Natural killer cell (primary cell): ENCODE results near the gene SP2. TPM values are rescaled to one million over a fixed set of nuclear protein-coding genes. Genes with fewer than 3 reads are reported as not detected.
"Not testable (repeated sequence)": the region's sequence is repeated elsewhere in the genome, so short reads cannot be mapped to it uniquely, and the experiment has no call there.

Source experiments
- ATAC-seq, 3 donors: fragments of 150-1000 bp in 2 of 3; fragments of 200-7000 bp in 1 of 3; cut with Tn5 transposase; 1 replicate in 1 of 3; 2 replicates in 2 of 3; pipeline ENCODE4 v1.10.0; 2021; ENCODE audit warnings: mild to moderate bottlenecking in 2 of 3, moderate library complexity in 2 of 3
- DNase-seq, 2 donors: peaks; one replicate each; pipeline versions ENCODE4 v3.0.0 to v3.0.0-alpha.2; 2013 to 2021; ENCODE audit warnings: mixed read lengths in 1 of 2
- H3K27ac ChIP-seq: one replicate; pipeline ENCODE4 v1.5.1; 2013; ENCODE audit warnings: mild to moderate bottlenecking, low read length
- H3K27me3 ChIP-seq: one replicate; pipeline ENCODE4 v1.6.1; 2013; ENCODE audit warnings: low read length; ENCODE audit not compliant: control insufficient read depth, insufficient read depth
- H3K36me3 ChIP-seq: one replicate; pipeline ENCODE4 v1.6.1; 2013; ENCODE audit warnings: low read length; ENCODE audit not compliant: control insufficient read depth, insufficient read depth
- H3K4me1 ChIP-seq: one replicate; pipeline ENCODE4 v1.6.1; 2013; ENCODE audit warnings: low read length; ENCODE audit not compliant: control insufficient read depth, insufficient read depth
- H3K4me3 ChIP-seq: one replicate; pipeline ENCODE4 v1.5.1; 2013; ENCODE audit warnings: low read length
- H3K9me3 ChIP-seq: one replicate; pipeline ENCODE4 v1.6.1; 2013; ENCODE audit warnings: low read length; ENCODE audit not compliant: control insufficient read depth, insufficient read depth
- H3K27ac Mint-ChIP-seq, 2 donors: one replicate each; pipeline ENCODE4 v1.8.0; 2022; ENCODE audit warnings: mild to moderate bottlenecking in 2 of 2, mixed read lengths in 2 of 2, moderate library complexity in 1 of 2
- H3K27me3 Mint-ChIP-seq, 2 donors: one replicate each; pipeline ENCODE4 v1.8.0; 2022; ENCODE audit warnings: low read depth in 2 of 2, mixed read lengths in 2 of 2
- H3K36me3 Mint-ChIP-seq: one replicate; pipeline ENCODE4 v1.8.0; 2022; ENCODE audit warnings: mixed read lengths
- H3K4me1 Mint-ChIP-seq, 2 donors: one replicate each; pipeline ENCODE4 v1.8.0; 2022; ENCODE audit warnings: mixed read lengths in 2 of 2
- H3K4me3 Mint-ChIP-seq: one replicate; pipeline ENCODE4 v1.8.0; 2022; ENCODE audit warnings: mild to moderate bottlenecking, moderate library complexity, mixed read lengths
- H3K9me3 Mint-ChIP-seq, 2 donors: one replicate each; pipeline ENCODE4 v1.8.0; 2022; ENCODE audit warnings: mixed read lengths in 2 of 2
- WGBS: methylation state at CpG from one replicate; pipeline ENCODE4 v1.1.7; 2013; ENCODE audit warnings: missing lambda C conversion rate; ENCODE audit not compliant: insufficient coverage; 5-methylcytosine and 5-hydroxymethylcytosine counted together
- intact Hi-C: fragments of 100-400 bp; cut with micrococcal nuclease; formaldehyde crosslinking; loops from one replicate; pipeline ENCODE4 v1.14.2; 2022
- total RNA-seq, 4 donors: library from RNA; stranded (reverse); fragments of 120-200 nt in 1 of 4; gene quantifications; one replicate each; pipeline versions ENCODE4 v1.2.3 to v1.2.4, GENCODE V29; 2013 to 2022
- TF ChIP-seq, protein P1 (sequence below): fragments of 200-600 bp; IDR thresholded peaks from one replicate; pipeline ENCODE4 v1.8.0; 2022; ENCODE audit warnings: antibody characterized with exemption

Gene SP2
- total RNA-seq, 3 donors from 2014 or later (not counting 1 experiment from before 2014, with no cell fraction given) = 29.4 to 44.1 (median 33.1) TPM

DNA sequence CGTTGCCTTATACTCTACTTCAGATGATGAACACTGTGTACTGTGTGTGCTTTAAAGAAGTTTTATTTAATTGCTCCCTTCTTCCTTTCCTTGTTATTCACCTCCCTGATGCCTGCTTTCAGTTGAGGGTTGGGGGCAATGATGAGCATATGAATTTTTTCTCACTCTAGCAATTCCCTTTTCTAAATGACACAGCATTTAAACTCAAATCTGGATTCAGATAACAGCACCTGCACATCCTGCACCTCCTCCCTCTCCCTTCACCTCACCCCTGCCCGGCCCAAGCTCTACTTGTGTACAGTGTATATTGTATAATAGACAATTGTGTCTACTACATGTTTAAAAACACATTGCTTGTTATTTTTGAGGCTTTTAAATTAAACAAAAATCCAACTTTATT, 32.4 kb downstream of the SP2 start:
- H3K4me1 Mint-ChIP-seq = no peaks in the 10 kb centered on the region
- no peaks in the 10 kb centered on the region for H3K36me3 Mint-ChIP-seq
- no peak overlapping the region for H3K27ac Mint-ChIP-seq
- Histone ChIP-seq H3K4me3 (no peak overlapping the region), H3K27ac (no peak overlapping the region), H3K9me3 (no peaks in the 10 kb centered on the region), H3K36me3 (peaks cover 57% of the 10 kb centered on the region), H3K27me3 (no peaks in the 10 kb centered on the region), H3K4me1 (no peaks in the 10 kb centered on the region)
- no peaks in the 10 kb centered on the region for H3K27me3 Mint-ChIP-seq
- no peak overlapping the region for H3K4me3 Mint-ChIP-seq
- DNase-seq = no peak
- intact Hi-C loops = no loop called here
- TF ChIP-seq, protein P1, sequence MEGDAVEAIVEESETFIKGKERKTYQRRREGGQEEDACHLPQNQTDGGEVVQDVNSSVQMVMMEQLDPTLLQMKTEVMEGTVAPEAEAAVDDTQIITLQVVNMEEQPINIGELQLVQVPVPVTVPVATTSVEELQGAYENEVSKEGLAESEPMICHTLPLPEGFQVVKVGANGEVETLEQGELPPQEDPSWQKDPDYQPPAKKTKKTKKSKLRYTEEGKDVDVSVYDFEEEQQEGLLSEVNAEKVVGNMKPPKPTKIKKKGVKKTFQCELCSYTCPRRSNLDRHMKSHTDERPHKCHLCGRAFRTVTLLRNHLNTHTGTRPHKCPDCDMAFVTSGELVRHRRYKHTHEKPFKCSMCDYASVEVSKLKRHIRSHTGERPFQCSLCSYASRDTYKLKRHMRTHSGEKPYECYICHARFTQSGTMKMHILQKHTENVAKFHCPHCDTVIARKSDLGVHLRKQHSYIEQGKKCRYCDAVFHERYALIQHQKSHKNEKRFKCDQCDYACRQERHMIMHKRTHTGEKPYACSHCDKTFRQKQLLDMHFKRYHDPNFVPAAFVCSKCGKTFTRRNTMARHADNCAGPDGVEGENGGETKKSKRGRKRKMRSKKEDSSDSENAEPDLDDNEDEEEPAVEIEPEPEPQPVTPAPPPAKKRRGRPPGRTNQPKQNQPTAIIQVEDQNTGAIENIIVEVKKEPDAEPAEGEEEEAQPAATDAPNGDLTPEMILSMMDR = no peak
- whole genome bisulfite sequencing = no CpG with 5 or more reads among the region's 2 CpGs
- no peak for ATAC-seq
- H3K9me3 Mint-ChIP-seq = no peaks in the 10 kb centered on the region

DNA sequence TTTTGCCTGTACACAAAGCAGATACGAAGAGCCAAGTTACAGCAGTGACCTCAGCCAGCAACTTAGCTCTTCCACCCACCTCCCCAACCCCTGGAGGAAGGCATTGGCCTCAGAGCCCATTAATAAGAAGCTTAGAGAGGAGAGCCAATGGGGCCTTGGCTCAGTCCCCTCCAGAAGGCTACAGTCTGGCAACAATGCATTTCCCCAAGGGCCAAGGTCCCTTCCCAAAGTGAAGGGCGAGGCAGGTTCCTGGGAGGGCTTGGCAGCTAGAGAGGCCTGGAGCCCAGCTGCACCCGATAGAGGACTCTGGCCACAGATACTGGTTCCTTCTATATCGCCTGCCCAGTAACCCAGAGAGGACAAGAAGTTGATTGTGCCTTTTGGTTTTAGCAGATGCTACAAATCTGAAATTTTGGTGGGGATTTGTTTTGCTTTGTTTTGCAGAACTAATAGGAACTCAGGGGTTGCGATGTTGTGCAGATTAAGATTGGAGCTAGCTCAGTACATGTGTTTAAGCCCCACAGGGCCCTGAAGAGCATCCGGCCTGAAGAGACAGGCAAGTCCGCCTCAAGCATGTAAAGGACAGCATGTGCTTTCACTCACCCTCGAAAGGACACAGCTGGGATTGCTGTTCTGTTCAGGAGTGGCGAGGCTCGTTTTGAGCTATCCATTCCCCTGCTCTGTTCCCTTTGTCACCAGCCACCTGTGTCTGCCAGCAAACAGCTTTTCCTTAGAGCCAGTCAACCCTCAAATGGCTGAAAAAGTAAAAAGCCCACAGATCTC, 33.4 kb downstream of the SP2 start:
- Histone ChIP-seq H3K9me3 (no peaks in the 10 kb centered on the region), H3K27ac (no peak overlapping the region), H3K36me3 (peaks cover 47% of the 10 kb centered on the region), H3K27me3 (no peaks in the 10 kb centered on the region), H3K4me3 (no peak overlapping the region), H3K4me1 (no peaks in the 10 kb centered on the region)
- Mint-ChIP-seq H3K4me3 (no peak overlapping the region), H3K36me3 (no peaks in the 10 kb centered on the region), H3K4me1 (no peaks in the 10 kb centered on the region), H3K27ac (no peak overlapping the region), H3K9me3 (no peaks in the 10 kb centered on the region), H3K27me3 (no peaks in the 10 kb centered on the region)
- intact Hi-C loops = no loop called here
- DNase-seq (no peak), ATAC-seq (no peak)
- 88% methylated on average over 10 of the region's 10 CpGs for WGBS
- TF ChIP-seq, protein P1 = no peak

DNA sequence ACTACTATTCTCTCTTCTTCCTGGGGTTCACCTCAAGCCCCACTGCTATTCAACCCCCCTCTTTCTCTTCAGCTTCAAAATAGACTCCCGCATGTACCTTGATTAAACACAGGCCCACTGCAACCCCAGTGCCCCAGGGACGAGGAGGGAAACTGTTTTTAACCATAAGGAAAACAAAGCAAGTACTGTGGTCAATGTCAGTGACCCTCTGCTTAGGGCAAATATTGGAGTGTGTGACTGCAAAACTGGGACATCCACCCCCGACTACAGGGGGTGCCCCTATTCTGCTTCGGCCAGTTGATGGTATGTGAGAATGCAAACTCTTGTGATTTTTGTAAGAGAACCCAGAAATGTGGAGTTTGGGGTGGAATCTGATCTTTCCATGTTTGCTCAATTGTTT, 35.8 kb downstream of the SP2 start:
- no peaks in the 10 kb centered on the region for H3K4me1 Mint-ChIP-seq
- no peaks in the 10 kb centered on the region for H3K36me3 Mint-ChIP-seq
- Histone ChIP-seq H3K4me3 (no peak overlapping the region), H3K27ac (no peak overlapping the region), H3K9me3 (no peaks in the 10 kb centered on the region), H3K4me1 (no peaks in the 10 kb centered on the region), H3K27me3 (no peaks in the 10 kb centered on the region), H3K36me3 (peaks cover 27% of the 10 kb centered on the region)
- H3K9me3 Mint-ChIP-seq = no peaks in the 10 kb centered on the region
- H3K4me3 Mint-ChIP-seq = no peak overlapping the region
- no peaks in the 10 kb centered on the region for H3K27me3 Mint-ChIP-seq
- H3K27ac Mint-ChIP-seq = no peak overlapping the region
- ATAC-seq = no peak
- intact Hi-C loops = no loop called here
- TF ChIP-seq, protein P1 = no peak
- 86% methylated on average over 4 of the region's 4 CpGs for whole genome bisulfite sequencing
- no peak for DNase-seq

DNA sequence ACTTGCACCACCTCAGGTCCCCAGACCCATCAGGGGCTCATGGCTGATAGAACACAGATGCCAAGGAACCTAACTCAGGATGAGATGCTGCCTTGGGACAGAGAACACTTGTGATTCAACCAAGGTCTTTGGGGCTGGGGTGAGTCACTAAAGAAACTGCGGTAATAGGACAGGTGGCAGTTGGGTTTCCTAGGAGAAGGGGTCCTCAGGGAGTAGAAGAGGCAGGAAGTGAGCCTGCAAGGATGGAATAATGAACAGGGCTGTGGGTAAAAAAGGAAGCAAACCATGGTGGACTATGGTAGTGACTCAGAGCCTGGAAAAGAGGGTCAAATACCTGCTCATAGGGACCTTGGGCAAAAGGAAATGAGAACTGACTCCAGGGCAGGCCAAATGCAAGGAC, 38.8 kb downstream of the SP2 start:
- no peaks in the 10 kb centered on the region for H3K4me1 ChIP-seq
- DNase-seq = no peak
- WGBS = 94% methylated on average over 1 of the region's 1 CpG
- H3K27ac Mint-ChIP-seq = no peak overlapping the region
- no peaks in the 10 kb centered on the region for H3K9me3 Mint-ChIP-seq
- H3K36me3 ChIP-seq = peaks cover 8% of the 10 kb centered on the region
- H3K4me1 Mint-ChIP-seq = no peaks in the 10 kb centered on the region
- H3K4me3 Mint-ChIP-seq = no peak overlapping the region
- H3K27me3 Mint-ChIP-seq = no peaks in the 10 kb centered on the region
- H3K27me3 ChIP-seq = no peaks in the 10 kb centered on the region
- H3K4me3 ChIP-seq = no peak overlapping the region
- intact Hi-C loops = no loop called here
- no peaks in the 10 kb centered on the region for H3K36me3 Mint-ChIP-seq
- TF ChIP-seq, protein P1 = no peak
- H3K9me3 ChIP-seq = no peaks in the 10 kb centered on the region
- no peak for ATAC-seq
- H3K27ac ChIP-seq = no peak overlapping the region

DNA sequence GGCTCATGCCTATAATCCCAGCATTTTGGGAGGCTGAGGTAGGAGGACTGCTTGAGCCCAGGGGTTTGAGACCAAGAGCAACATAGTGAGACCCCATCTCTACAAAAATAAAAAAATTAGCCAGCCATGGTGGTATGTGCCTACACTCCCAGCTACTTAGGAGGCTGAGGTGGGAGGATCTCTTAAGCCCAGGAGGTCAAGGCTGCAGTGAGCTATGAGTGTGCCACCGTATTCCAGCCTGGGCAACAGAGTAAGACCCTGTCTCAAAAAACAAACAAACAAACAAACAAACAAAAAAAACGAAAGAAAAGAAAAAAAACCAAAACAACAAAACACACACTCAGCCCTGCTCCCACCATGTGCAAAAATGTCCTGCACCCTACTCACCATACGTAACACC, 39.4 kb downstream of the SP2 start:
- H3K9me3 Mint-ChIP-seq, H3K36me3 Mint-ChIP-seq, H3K4me1 ChIP-seq, H3K4me3 Mint-ChIP-seq, H3K4me1 Mint-ChIP-seq, H3K4me3 ChIP-seq, H3K36me3 ChIP-seq, H3K27ac Mint-ChIP-seq, H3K27me3 Mint-ChIP-seq, H3K27me3 ChIP-seq, ATAC-seq, H3K9me3 ChIP-seq, intact Hi-C loops, DNase-seq, H3K27ac ChIP-seq: not testable (repeated sequence)
- 82% methylated on average over 3 of the region's 3 CpGs for WGBS
